B cell (primary cell): ENCODE measurements around the gene BCL2. TPM values are rescaled to one million over a fixed set of nuclear protein-coding genes. Genes with fewer than 3 reads are reported as not detected.

Experiments used
- ATAC-seq: fragments of 200-7000 bp; cut with Tn5 transposase; one replicate; pipeline ENCODE4 v1.10.0; 2021; ENCODE audit warnings: low read depth, mild to moderate bottlenecking, moderate number of reproducible peaks, moderate library complexity
- CTCF ChIA-PET: fragments of 350-600 bp; sonication (Branson Sonifier 250); formaldehyde crosslinking; loops from one replicate; lab custom pipeline; 2021; ENCODE audit warnings: antibody characterized with exemption, inconsistent platforms; lab: Charles Lee
- POLR2A ChIA-PET: fragments of 350-600 bp; sonication (Branson Sonifier 250); formaldehyde crosslinking; loops from one replicate; lab custom pipeline; 2021; ENCODE audit warnings: antibody characterized with exemption; lab: Charles Lee
- DNase-seq: peaks from one replicate; pipeline ENCODE4 v3.0.0; 2013
- H2AFZ ChIP-seq: 2 replicates; pipeline ENCODE4 v1.6.1; 2012; ENCODE audit warnings: mild to moderate bottlenecking, low read depth, low read length; ENCODE audit not compliant: insufficient read depth, poor library complexity, severe bottlenecking
- H3K27ac ChIP-seq, 2 donors: 1 replicate in 1 of 2; 2 replicates in 1 of 2; pipeline ENCODE4 v1.5.1; 2012 to 2013; ENCODE audit warnings: low read length in 2 of 2, mild to moderate bottlenecking in 2 of 2, moderate library complexity in 1 of 2
- H3K27me3 ChIP-seq, 4 experiments: fragments of 200-600 bp in 1 of 4; sonication (generic) in 1 of 4; replicated peaks in 1 of 4; 1 replicate in 2 of 4; 2 replicates in 2 of 4; pipeline versions ENCODE4 v1.6.1 to v1.7.0; 2013 to 2016; ENCODE audit warnings: low read length in 3 of 4, mild to moderate bottlenecking in 2 of 4, mixed read lengths in 1 of 4, moderate library complexity in 1 of 4; ENCODE audit not compliant: insufficient read depth in 4 of 4, control insufficient read depth in 3 of 4; ENCODE audit errors: control extremely low read depth in 1 of 4
- H3K36me3 ChIP-seq, 2 experiments: replicated peaks in 1 of 2; 1 replicate in 1 of 2; 2 replicates in 1 of 2; pipeline versions ENCODE4 v1.6.1 to v1.7.1; 2013; ENCODE audit warnings: low read length in 1 of 2; ENCODE audit not compliant: insufficient read depth in 2 of 2, control insufficient read depth in 1 of 2; ENCODE audit errors: control extremely low read depth in 1 of 2, extremely low read depth in 1 of 2
- H3K4me1 ChIP-seq, 2 donors: fragments of 200-600 bp in 1 of 2; sonication (generic) in 1 of 2; 1 replicate in 1 of 2; 2 replicates in 1 of 2; pipeline versions ENCODE4 v1.5.1 to v1.6.1; 2013 to 2017; ENCODE audit warnings: low read length in 2 of 2; ENCODE audit not compliant: control insufficient read depth in 2 of 2, insufficient read depth in 2 of 2
- H3K4me2 ChIP-seq: replicated peaks from 2 replicates; pipeline ENCODE3; 2012; ENCODE audit warnings: mild to moderate bottlenecking, low read depth, low read length; ENCODE audit not compliant: poor library complexity, severe bottlenecking
- H3K4me3 ChIP-seq, 5 experiments: fragments of 200-600 bp in 1 of 5; sonication (generic) in 1 of 5; 1 replicate in 3 of 5; 2 replicates in 2 of 5; pipeline versions ENCODE4 v1.5.1 to v1.7.0; 2011 to 2016; ENCODE audit warnings: low read length in 4 of 5, mild to moderate bottlenecking in 4 of 5, low read depth in 2 of 5, control low read depth in 1 of 5, moderate library complexity in 1 of 5; ENCODE audit not compliant: insufficient read depth in 1 of 5; ENCODE audit errors: control extremely low read depth in 1 of 5, extremely low read depth in 1 of 5
- H3K79me2 ChIP-seq: fragments of 200-600 bp; sonication (generic); one replicate; pipeline ENCODE4 v1.6.0; 2016; ENCODE audit warnings: low read length; ENCODE audit not compliant: control insufficient read depth, insufficient read depth
- H3K9ac ChIP-seq: fragments of 200-600 bp; sonication (generic); 2 replicates; pipeline ENCODE4 v1.6.1; 2017; ENCODE audit warnings: mild to moderate bottlenecking, low read length, moderate library complexity
- H3K9me3 ChIP-seq, 3 donors: one replicate each; pipeline versions ENCODE4 v1.6.1 to v1.7.1; 2013; ENCODE audit warnings: low read length in 2 of 3; ENCODE audit not compliant: control insufficient read depth in 2 of 3, insufficient read depth in 1 of 3; ENCODE audit errors: control extremely low read depth in 1 of 3
- H4K20me1 ChIP-seq: 2 replicates; pipeline ENCODE4 v1.6.0; 2012; ENCODE audit warnings: mild to moderate bottlenecking, low read length; ENCODE audit not compliant: insufficient read depth, control insufficient read depth, poor library complexity, severe bottlenecking
- H3K27ac Mint-ChIP-seq: one replicate; pipeline ENCODE4 v1.8.0; 2021; ENCODE audit warnings: mixed read lengths
- H3K27me3 Mint-ChIP-seq: one replicate; pipeline ENCODE4 v1.8.0; 2021; ENCODE audit warnings: mixed read lengths
- H3K4me1 Mint-ChIP-seq: one replicate; pipeline ENCODE4 v1.8.0; 2021; ENCODE audit warnings: mixed read lengths
- H3K4me3 Mint-ChIP-seq: one replicate; pipeline ENCODE4 v1.8.0; 2021; ENCODE audit warnings: mixed read lengths
- H3K9me3 Mint-ChIP-seq: one replicate; pipeline ENCODE4 v1.8.0; 2022; ENCODE audit warnings: mixed read lengths; ENCODE audit not compliant: insufficient read depth
- CTCF ChIP-seq: fragments of 200-600 bp; IDR thresholded peaks from one replicate; pipeline ENCODE4 v1.8.0; 2022; ENCODE audit warnings: antibody characterized with exemption, mild to moderate bottlenecking
- EZH2 ChIP-seq: IDR thresholded peaks from 2 replicates; pipeline ENCODE4 v1.6.1; 2012; ENCODE audit warnings: borderline replicate concordance, low read depth, mild to moderate bottlenecking, moderate library complexity, low read length; ENCODE audit not compliant: insufficient read depth, poor library complexity, severe bottlenecking
- WGBS: methylation state at CpG from one replicate; pipeline ENCODE4 v1.1.5; 2013; ENCODE audit warnings: missing lambda C conversion rate; ENCODE audit not compliant: insufficient coverage; 5-methylcytosine and 5-hydroxymethylcytosine counted together
- intact Hi-C: fragments of 100-400 bp; cut with micrococcal nuclease; formaldehyde crosslinking; loops from one replicate; pipeline ENCODE4 v1.10.0; 2022
- polyA plus RNA-seq: library from polyadenylated mRNA; depleted of rRNA; stranded (reverse); fragments of >200 nt; gene quantifications from 2 replicates; pipeline ENCODE4 v1.2.3, GENCODE V29; 2012
- total RNA-seq, 2 donors: library from RNA; stranded (reverse); fragments of 120-200 nt in 1 of 2; gene quantifications; 1 replicate in 1 of 2; 2 replicates in 1 of 2; pipeline versions ENCODE4 v1.2.3 to v1.2.4, GENCODE V29; 2013 to 2022

Gene BCL2
- total and polyA plus RNA-seq, 2 donors (not counting 1 experiment from before 2014, with no cell fraction given): 27.6 to 144 TPM

GRCh38 chr18:63339920-63340484 is 20.4 kb upstream of the BCL2 start:
- Histone ChIP-seq H3K4me2 (no peak overlapping the region), H3K79me2 (no peaks in the 10 kb centered on the region), H3K4me1 (no peaks in the 10 kb centered on the region), H3K4me3 (no peak overlapping the region), H3K27ac (no peak overlapping the region), H3K9ac (no peak overlapping the region), H3K36me3 (peaks cover 0 to 29% of the 10 kb centered on the region in 2 experiments), H2AFZ (no peak overlapping the region), H3K27me3 (no peaks in the 10 kb centered on the region), H4K20me1 (no peaks in the 10 kb centered on the region), H3K9me3 (no peaks in the 10 kb centered on the region)
- CTCF ChIA-PET: interaction anchor here (0.7 to 8.6 kb wide), 21 partner anchors 8 to 922 kb away, joined by 3 to 90 read pairs (median 4); no protein-coding TSS in a partner anchor
- Mint-ChIP-seq H3K9me3 (no peaks in the 10 kb centered on the region), H3K4me1 (no peaks in the 10 kb centered on the region), H3K4me3 (no peak overlapping the region), H3K27me3 (no peaks in the 10 kb centered on the region), H3K27ac (no peak overlapping the region)
- DNase-seq (peak; percentile 62), ATAC-seq (peak; percentile 33)
- WGBS: 29% methylated on average over 1 of the region's 4 CpGs
- intact Hi-C loops: loop anchor here (1.0 kb wide), 1 partner anchor 324 kb away; no protein-coding TSS in a partner anchor
- TF ChIP-seq CTCF: peak; percentile 75
- no peak for TF ChIP-seq EZH2
- POLR2A ChIA-PET: no interaction called here

- Histone ChIP-seq H3K4me1 (no peaks in the 10 kb centered on the region), H3K4me2 (no peak overlapping the region), H3K4me3 (no peak overlapping the region), H3K27ac (no peak overlapping the region), H3K9ac (no peak overlapping the region), H3K79me2 (no peaks in the 10 kb centered on the region), H2AFZ (no peak overlapping the region), H3K27me3 (no peaks in the 10 kb centered on the region), H3K36me3 (peaks cover 0 to 31% of the 10 kb centered on the region in 2 experiments), H4K20me1 (no peaks in the 10 kb centered on the region), H3K9me3 (no peaks in the 10 kb centered on the region)
- no peak for ATAC-seq
- no peak overlapping the region for H3K27ac Mint-ChIP-seq
- no peak for DNase-seq
- no peaks in the 10 kb centered on the region for H3K4me1 Mint-ChIP-seq
- no peaks in the 10 kb centered on the region for H3K27me3 Mint-ChIP-seq
- intact Hi-C loops: no loop called here
- H3K9me3 Mint-ChIP-seq: no peaks in the 10 kb centered on the region
- no peak for TF ChIP-seq CTCF
- TF ChIP-seq EZH2: no peak
- CTCF ChIA-PET: interaction anchor here (1.3 to 1.7 kb wide), 2 partner anchors 103 to 204 kb away, joined by 4 to 5 read pairs; no protein-coding TSS in a partner anchor
- POLR2A ChIA-PET: no interaction called here
- 100% methylated on average over 2 of the region's 8 CpGs for WGBS
- no peak overlapping the region for H3K4me3 Mint-ChIP-seq
These were observed 17.0 kb upstream of the BCL2 start for GRCh38 chr18:63336366-63337099.
